Stimulated activated CD4-positive, alpha-beta T cell treated with anti-CD3 and anti-CD28 coated beads, Interleukin-15, amount 100 ng/mL, for 1 hour (primary cell): ENCODE measurements around the gene GIMAP8.

Experiments used
- DNase-seq, 2 donors: peaks; one replicate each; pipeline ENCODE4 v3.0.0-alpha.2; 2020; ENCODE audit warnings: low read depth in 1 of 2, low spot score in 1 of 2

GIMAP8 gene

GRCh38 chr7:150450491-150451001, at the start of gene GIMAP8:
Gene GIMAP8, plus strand, starts transcription at chr7:150450630. Its CDS starts 16,069 bp downstream, at chr7:150466699.
- peak; percentile 26 to 42 for DNase-seq

GRCh38 chr7:150400788-150401423, 49.5 kb upstream of the GIMAP8 start:
- DNase-seq, result no peak

GRCh38 chr7:150401424-150401790, 49.0 kb upstream of the GIMAP8 start:
- no peak for DNase-seq

- DNase-seq, result no peak
Observed at GRCh38 chr7:150401861-150402631, 48.4 kb upstream of the GIMAP8 start.

GRCh38 chr7:150402671-150403321, 47.6 kb upstream of the GIMAP8 start:
- no peak for DNase-seq

- DNase-seq, result no peak
Observed at GRCh38 chr7:150403376-150404171, 46.9 kb upstream of the GIMAP8 start.

- DNase-seq, result no peak
Observed at GRCh38 chr7:150404172-150404804, 46.1 kb upstream of the GIMAP8 start.

DNA sequence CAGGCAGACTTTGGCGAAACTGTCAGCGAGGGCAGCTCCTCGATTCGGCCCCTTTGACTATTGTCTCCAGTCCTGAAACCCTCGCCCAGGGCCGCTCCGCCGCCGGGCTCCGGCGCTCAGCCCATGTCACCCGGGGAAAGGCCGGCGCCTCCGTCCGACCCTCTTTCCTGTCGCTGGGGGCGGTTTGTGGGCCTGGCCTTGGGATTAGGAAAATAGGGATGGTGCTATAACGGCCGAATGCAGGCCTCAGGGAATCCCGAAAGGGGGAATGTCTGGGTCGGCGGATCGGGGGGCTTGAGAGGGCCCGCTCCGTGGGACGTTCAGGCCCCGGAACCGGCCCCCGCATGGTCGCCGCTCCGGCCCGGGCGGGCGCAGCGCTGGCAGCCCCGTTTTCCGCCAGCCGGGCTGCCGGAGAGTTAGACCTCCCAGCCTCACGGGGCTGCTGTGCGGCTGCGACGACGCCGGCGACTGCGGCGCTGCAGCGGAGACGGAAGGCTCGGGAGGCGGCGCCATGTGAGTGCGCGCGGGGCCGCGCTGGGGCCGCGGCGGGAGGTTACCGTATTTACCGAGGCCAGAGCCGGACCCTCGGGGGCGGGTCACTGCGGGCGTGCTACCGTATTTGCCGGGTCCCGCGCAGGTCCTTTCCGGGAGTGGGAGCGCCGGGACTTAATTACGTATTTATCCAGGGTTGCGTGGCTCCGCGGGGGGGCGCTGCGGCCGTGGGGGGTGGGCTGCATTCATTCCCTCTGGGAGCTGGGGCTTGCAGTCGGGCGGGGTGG, 45.4 kb upstream of the GIMAP8 start:
- peak; percentile 51 to 59 for DNase-seq

- DNase-seq, result peak in 1 of 2 donors; percentile 12
Observed at GRCh38 chr7:150405584-150406311, 44.7 kb upstream of the GIMAP8 start.

- DNase-seq, result no peak
Observed at GRCh38 chr7:150406312-150406566, 44.2 kb upstream of the GIMAP8 start.

- no peak for DNase-seq
Observed at GRCh38 chr7:150406567-150407421, 43.6 kb upstream of the GIMAP8 start.

GRCh38 chr7:150407588-150408392, 42.6 kb upstream of the GIMAP8 start:
- DNase-seq, result no peak

DNA sequence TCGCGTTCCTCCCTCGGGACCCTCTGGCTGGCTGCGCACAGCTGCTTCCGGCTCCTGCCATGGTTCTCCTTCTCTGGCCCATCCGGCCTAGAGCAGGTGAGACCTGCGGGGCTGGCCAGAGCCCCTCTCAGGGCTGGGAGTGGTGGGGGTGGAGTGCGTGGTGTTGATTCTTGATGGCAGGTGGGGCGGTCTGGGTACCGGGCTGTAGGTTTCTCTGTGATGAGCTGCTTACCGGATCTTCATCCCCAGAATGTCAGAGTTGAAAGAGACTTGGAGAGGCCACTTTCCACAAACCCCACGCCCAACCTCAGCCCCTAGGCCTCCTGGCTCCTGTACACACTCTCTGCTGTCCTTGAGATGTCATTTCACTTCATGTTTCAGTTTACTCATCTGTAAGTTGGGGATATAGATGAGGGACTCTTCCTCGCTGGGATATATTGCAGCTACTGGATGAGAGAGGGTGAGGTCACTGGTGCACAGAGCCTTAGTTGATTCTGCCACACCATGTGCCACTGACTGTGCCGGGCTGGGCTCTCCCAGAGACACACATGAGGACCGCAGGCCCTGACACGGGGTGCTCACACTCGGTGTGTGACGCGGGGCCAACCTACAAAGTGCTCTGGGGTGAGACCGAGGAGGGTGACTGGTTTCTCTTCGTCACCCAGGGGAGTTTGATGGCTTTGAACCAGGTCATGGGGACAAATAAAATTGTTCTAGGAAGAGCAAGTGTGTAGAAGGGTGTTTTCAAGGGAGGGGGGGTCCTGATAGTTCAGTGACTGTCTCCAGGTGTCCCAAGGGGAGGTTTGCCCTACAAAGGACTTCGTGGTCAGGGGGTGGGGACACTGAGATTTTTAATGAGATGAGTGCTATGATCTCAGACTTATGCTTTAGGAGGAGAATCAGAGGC, 41.8 kb upstream of the GIMAP8 start:
- DNase-seq, result no peak

DNA sequence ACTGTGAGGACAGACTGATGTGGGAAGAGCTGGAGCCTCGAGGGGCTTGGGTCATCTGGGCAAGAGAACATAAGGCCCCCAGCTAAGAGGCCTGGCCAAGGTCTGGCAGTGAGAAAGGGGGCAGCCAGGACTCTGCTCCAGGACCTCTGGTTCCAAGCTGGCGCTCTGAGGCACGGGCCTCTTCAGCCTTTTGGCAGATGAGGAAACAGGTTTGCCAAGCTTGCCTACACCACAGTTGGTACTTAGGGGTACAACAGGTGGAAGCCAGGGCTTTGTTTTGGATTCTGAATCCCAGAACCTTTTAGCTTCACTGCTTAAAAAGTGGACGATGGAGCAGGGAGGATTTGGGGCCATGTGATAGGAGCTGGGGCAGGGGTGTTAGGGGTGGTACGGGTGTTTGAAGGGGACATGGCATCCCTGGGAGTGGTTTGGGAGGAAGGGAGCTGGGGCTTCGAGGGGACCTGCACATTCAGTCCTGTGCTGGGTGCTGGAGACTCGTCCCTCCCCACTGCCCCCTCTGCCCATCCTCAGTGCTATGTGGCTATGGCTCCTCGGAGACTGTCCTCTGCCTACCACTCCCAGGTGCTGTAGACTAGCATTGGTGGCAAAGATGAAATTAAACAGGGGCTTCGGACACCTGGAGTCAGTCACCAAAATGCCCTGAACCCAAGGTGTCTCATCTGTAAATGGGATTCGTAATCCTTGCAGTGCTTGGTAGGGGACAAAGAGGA, 41.0 kb upstream of the GIMAP8 start:
- no peak for DNase-seq

GRCh38 chr7:150410131-150410530, 40.3 kb upstream of the GIMAP8 start:
- DNase-seq, result no peak

DNA sequence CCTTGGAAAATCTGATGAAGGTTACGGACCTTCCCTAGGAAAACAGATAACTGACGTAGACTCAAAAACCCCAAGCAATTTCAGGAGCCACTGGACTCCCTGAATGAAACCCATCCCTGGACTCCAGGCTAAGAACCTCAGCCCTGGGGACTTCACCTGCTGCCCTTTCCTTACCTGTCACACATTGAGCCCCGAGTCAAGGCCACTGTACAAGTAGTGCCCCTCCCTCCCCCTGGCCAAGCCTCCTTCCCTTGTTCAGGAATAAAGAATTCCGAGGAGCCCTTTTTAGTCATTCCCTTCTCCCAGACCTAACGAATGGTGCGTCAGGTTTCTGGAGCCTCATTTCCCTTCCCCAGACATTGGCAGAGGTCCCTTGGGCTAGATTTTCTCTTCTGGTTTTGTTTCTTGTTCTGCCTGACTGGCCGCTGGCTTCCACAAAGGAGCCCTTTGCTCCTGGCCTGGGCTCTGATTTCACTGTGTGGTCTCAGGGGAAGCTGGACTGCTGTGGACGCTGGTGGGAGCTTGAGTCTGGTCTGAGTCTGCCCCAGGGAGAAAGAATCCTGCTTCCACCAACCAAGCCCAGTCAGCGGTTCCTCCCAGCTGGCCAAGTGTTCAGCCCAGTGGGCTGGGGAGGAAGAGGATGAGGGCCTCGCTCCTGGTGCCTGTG, 39.6 kb upstream of the GIMAP8 start:
- no peak for DNase-seq
